GM13976 (cell line): Measurements from ENCODE around the gene TMEM131.

Source experiments
- DNase-seq: peaks from one replicate; pipeline ENCODE4 v3.0.0; 2012; ENCODE audit warnings: low spot score
- in situ Hi-C: fragments of 300-500 bp; cut with MboI; formaldehyde crosslinking; loops from one replicate; pipeline ENCODE4 v1.12.0; 2022; ENCODE audit warnings: low sequenced_read_pairs, mixed read lengths, inconsistent platforms; ENCODE audit not compliant: unreplicated experiment
- TF ChIP-seq, protein P1 (sequence below): IDR thresholded peaks from 2 replicates; pipeline ENCODE4 v1.5.1; 2012; ENCODE audit warnings: borderline replicate concordance, mild to moderate bottlenecking; ENCODE audit not compliant: insufficient read depth; ENCODE audit errors: extremely low read depth, missing control alignments, control extremely low read depth

TMEM131 gene

DNA sequence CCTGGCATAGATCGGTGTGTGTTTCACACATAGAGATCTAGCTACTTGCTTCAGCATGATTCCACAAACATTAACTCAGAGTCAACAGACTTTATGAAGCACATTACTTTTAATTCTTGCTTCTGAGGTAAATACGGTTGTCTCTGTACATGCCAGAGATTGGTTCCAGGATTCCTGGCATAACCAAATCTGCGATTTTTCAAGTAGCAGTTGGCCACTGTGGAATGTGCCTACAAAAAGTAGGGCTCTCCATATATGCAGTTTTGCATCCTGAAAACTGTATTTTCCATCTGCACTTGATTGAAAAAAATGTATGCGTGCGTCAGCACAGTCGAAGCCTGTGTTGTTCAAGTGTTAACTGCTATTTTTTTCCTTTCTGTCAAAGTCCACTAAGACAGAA, 197.3 kb downstream of the TMEM131 start:
- TF ChIP-seq, protein P1, sequence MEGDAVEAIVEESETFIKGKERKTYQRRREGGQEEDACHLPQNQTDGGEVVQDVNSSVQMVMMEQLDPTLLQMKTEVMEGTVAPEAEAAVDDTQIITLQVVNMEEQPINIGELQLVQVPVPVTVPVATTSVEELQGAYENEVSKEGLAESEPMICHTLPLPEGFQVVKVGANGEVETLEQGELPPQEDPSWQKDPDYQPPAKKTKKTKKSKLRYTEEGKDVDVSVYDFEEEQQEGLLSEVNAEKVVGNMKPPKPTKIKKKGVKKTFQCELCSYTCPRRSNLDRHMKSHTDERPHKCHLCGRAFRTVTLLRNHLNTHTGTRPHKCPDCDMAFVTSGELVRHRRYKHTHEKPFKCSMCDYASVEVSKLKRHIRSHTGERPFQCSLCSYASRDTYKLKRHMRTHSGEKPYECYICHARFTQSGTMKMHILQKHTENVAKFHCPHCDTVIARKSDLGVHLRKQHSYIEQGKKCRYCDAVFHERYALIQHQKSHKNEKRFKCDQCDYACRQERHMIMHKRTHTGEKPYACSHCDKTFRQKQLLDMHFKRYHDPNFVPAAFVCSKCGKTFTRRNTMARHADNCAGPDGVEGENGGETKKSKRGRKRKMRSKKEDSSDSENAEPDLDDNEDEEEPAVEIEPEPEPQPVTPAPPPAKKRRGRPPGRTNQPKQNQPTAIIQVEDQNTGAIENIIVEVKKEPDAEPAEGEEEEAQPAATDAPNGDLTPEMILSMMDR: no peak
- DNase-seq: no peak
- in situ Hi-C loops: no loop called here

DNA sequence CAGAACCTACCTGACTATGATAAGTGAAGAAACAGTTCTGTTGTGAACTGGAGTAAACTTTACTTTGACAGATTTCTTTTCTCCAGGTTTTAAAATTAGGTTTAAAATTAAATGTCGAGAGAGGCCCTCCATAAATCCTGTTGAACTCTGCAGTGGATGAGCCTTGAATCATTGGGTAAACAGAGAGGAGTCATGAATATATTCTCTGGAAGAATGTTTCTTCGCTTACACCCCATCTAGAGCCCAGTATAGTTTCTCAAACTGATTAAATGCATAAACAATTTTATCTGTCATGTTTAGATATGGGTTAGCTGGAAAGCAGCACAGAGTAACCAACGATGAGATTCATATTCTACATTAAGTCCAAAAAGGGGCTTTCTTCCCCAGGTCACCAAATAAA, 198.4 kb downstream of the TMEM131 start:
- in situ Hi-C loops: no loop called here
- DNase-seq: no peak
- TF ChIP-seq, protein P1: no peak

DNA sequence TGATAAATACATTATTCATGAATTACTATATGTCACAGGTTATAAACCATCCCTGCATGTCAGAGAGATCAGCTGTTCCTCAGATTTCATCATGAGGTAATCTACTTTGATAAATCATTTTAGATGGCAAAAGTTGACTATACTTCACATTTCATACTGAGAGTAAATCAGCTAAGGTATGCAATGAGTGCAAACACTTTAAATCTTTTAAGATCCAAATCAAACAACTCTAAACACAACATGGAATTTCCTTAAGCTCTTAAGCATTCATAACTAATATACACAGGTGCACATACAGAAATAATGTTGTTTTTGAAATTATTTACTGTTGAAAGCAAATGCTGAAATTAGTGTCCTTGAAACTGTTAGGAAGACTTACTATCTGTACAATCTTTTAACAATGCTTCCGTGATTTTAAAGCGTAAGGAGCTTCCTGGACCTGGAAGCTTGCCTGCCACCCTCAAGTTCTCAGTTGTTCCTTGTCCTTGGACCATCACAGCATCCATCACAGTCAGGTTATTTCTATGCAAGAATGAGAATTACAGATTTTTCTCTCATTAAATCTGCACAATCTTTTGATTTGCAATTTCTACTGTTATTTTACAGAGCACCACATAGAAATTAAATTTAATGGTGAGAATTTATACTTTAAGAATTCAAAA, 199.2 kb downstream of the TMEM131 start:
- in situ Hi-C loops: no loop called here
- TF ChIP-seq, protein P1: no peak
- DNase-seq: no peak

DNA sequence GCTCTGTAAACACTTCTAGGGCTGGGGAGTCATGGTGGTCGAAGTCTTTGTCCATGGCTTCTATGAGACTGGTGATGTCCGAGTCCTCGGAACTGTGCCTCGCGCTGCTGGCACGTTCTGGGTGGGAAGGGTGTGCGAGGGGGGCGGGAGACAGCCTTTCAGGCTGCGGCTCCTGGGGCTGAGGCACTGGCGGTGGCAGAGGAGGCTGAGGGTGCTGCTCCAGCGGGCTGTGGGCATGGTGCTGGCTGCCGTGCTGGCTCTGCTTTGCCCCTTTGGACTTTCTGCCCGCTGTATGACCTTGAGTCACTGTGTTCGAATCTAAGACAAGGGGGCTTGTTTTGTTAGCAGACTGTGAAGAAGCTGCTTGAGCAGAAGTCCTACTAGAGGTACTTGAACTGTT, 203.3 kb downstream of the TMEM131 start:
- no peak for DNase-seq
- TF ChIP-seq, protein P1: no peak
- in situ Hi-C loops: no loop called here

DNA sequence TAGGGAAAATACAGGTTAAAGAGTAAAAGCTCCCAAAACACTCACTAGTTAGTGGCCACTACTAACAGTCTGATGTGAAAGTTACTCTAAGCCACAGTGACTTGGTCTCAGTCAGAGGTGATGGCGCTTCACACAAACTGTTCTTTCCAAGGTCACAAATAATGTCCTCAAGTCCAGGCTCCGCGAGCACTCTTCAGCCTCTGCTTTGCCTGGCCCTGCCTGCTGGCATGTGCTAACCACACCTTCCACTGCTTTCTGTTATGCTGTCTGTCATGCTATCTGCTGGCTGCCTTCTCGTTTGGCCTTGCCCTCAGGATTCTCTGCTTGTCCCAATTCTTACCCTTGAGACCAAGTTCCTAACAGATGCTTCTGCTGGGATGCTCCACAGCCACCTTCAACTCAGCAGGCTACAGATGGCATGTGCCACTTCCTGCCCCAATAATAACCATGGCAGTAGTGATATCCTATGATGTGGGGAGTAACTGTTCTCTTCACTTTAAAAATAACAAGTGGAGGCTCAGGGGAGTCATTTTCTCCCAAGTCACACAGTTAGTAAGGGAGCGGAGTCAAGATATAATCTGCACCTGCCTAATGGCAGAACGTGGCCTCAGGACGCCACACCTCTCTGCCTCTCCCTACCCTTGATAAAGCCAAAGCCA, 206.6 kb downstream of the TMEM131 start:
- DNase-seq: no peak
- TF ChIP-seq, protein P1: no peak
- in situ Hi-C loops: no loop called here

DNA sequence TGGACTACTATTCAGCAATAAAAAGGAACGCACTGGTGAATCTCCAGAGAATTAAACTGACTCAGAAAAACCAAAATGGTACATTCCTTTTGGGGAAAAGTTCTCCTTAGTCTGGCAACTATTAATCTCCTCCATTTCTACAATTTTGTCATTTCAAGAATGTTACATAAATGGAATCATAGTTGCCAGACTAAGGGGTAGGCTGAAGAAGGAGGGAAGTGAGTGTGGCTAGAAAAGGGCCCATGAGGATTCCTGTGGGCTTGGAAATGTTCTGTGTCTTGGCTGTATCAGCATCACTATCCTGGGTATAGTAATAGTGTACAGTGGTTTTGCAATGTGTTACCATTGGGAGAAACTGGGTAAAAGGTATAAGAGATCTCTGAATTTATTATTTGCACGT, 209.9 kb downstream of the TMEM131 start:
- in situ Hi-C loops: no loop called here
- TF ChIP-seq, protein P1: no peak
- DNase-seq: no peak
